ENCODE measurements around the gene NUDT14.

Gene NUDT14

GRCh38 chr14:105124823-105125222 lies 56.3 kb downstream of the NUDT14 start:
- H3K27ac ChIP-seq = no peak overlapping the region
- TF ChIP-seq, protein P1, sequence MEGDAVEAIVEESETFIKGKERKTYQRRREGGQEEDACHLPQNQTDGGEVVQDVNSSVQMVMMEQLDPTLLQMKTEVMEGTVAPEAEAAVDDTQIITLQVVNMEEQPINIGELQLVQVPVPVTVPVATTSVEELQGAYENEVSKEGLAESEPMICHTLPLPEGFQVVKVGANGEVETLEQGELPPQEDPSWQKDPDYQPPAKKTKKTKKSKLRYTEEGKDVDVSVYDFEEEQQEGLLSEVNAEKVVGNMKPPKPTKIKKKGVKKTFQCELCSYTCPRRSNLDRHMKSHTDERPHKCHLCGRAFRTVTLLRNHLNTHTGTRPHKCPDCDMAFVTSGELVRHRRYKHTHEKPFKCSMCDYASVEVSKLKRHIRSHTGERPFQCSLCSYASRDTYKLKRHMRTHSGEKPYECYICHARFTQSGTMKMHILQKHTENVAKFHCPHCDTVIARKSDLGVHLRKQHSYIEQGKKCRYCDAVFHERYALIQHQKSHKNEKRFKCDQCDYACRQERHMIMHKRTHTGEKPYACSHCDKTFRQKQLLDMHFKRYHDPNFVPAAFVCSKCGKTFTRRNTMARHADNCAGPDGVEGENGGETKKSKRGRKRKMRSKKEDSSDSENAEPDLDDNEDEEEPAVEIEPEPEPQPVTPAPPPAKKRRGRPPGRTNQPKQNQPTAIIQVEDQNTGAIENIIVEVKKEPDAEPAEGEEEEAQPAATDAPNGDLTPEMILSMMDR (IDR thresholded peaks at IDR 0.05) = no peak

DNA sequence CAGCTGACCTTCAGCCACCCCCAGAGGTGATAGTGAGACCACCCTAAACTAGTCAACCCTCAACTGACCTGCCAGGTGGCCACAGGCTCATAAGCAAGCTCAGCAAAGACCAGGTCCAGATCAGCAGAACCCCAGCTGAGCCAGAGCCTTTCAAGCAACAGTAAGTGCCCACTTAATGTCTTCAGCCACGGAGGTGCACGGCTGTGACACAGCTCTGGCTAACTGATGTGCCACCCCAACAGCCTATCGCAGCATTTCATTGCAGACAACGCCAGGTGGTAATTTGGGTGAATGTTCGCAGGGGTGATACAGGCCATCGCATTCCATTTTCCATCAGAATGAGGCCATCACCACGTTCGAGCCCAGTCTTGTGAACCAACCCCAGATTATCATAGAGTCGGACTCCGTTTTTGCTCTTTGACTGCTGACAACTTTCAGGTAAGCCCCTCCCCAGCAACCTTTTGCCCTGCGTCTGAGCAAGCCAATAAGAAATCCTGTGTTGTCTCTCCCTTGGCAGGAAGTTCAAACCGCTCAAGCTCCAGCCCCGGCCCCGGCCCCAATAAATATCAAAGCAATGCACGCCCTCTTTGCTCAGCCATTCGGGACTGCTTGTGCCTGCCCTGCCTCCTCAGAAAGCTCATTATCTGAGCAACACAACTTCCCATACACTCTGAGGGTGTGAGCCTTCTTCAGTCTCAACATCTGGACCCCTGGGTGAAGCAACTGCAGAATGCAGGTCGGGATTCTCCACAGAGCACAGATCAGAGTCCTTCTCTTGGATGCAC lies 56.9 kb downstream of the NUDT14 start:
- TF ChIP-seq ZFX (IDR thresholded peaks at IDR 0.05; ENCODE audit: borderline replicate concordance) = no peak
- TF ChIP-seq, protein P1 (IDR thresholded peaks at IDR 0.05) = no peak
- H3K27ac ChIP-seq = no peak overlapping the region

GRCh38 chr14:105123064-105123665 lies 57.9 kb downstream of the NUDT14 start:
- H3K27ac ChIP-seq = no peak overlapping the region
- TF ChIP-seq, protein P1 (IDR thresholded peaks at IDR 0.05) = no peak
- TF ChIP-seq ZFX (IDR thresholded peaks at IDR 0.05; ENCODE audit: borderline replicate concordance) = no peak

Measured in 22Rv1 (cell line).